Epithelial cell of umbilical artery (primary cell): Measurements from ENCODE around the gene RRAD. TPM values are rescaled to one million over a fixed set of nuclear protein-coding genes. Genes with fewer than 3 reads are reported as not detected.

ENCODE experiments used
- total RNA-seq: library from RNA; depleted of rRNA; stranded (reverse); fragments of >200 nt; gene quantifications from 2 replicates; pipeline ENCODE4 v1.2.3, GENCODE V29; 2014

RRAD gene, protein sequence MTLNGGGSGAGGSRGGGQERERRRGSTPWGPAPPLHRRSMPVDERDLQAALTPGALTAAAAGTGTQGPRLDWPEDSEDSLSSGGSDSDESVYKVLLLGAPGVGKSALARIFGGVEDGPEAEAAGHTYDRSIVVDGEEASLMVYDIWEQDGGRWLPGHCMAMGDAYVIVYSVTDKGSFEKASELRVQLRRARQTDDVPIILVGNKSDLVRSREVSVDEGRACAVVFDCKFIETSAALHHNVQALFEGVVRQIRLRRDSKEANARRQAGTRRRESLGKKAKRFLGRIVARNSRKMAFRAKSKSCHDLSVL
- 0.65 and 1.5 TPM in 2 replicates for total RNA-seq

DNA sequence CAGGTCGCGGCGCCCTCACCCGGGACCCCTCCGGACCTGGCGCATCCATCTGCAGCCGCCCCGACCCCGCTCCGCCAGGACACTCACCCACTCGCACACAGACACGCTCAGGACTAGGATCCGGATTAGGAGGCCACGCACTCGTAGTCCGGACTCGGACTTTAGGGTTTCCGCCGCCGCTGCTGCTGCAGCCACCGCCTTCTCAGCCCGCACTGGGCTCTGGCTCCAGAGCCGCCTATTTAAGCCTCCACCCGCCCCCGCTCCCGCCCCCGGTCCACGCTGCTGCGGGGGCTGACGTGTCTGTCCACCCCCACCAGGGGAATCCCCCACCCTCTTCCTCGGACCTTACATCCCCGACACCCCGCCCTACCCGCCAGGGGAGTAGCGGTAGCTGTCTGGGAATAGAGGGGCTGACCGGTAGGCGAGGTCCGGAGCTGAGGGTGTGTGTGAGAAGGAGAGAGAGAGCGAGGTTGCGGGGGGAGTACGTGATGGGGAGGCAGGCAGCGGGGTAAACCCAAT, at the start of gene RRAD:
Gene RRAD, minus strand, starts transcription at position 214 of the 519 bp plus-strand sequence. CDS start 356 bp downstream, outside the sequence.

DNA sequence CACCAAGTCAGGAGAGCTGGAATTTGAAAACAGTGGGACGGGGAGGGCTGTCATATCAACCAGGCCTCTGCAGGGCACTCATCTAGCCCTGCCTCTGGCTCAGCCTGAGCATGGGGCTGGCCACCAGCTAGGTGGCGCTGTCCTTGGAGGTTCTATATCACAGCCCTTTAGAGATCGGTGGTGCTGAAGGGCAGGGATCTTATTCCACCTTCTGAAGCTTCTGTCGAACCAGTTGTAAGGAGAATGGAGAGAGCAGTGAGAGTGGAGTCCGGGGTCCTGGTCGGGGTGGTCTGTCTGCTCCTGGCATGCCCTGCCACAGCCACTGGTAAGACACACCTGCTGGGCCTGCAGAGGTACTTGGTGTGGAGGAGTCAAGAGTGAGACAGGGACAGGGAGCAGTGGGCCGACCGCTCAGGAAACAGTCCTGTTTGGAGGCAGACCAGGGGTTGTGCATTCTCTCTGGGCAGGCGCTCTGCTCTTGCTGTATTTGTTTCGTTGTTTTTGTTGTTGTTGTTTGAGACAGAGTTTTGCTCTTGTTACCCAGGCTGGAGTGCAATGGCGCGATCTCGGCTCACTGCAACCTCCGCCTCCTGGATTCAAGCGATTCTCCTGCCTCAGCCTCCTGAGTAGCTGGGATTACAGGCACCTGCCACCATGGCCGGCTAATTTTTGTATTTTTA, 35.9 kb upstream of the RRAD start, which contains the start of gene CES3:
Gene CES3, plus strand, starts transcription at position 202 of the 680 bp plus-strand sequence. Its CDS starts 42 bp downstream, at position 244.

DNA sequence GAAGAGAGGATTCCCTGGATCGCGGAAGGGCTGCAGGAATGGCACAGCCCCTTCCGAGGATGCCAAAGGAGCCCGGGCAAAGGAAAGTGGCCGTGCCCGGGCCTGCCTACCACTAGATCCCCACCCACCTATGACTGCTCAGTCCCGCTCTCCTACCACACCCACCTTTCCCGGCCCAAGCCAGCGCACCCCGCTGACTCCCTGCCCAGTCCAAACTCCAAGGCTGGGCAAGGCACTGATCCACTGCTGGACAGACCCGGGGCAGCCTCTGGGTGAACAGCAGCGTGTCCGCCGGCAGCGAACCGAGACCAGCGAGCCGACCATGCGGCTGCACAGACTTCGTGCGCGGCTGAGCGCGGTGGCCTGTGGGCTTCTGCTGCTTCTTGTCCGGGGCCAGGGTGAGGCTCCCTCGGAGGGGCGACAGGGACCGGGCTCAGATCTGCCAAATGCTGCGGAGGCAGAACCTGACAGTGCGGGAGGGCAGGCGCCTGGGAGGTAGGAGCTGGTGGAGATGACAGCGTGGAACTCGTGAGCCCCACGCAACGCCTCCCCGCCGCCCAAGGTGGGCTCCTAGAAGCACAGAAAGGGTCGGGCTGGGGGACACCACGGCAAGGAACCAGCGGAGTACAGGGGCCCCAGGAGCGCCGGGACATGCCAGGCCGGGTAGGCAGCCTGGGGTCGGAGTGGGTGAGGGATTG, 10.1 kb upstream of the RRAD start, which contains the start of gene CES2:
Gene CES2, plus strand, starts transcription at position 203 of the 698 bp plus-strand sequence. Its CDS starts 120 bp downstream, at position 323.

DNA sequence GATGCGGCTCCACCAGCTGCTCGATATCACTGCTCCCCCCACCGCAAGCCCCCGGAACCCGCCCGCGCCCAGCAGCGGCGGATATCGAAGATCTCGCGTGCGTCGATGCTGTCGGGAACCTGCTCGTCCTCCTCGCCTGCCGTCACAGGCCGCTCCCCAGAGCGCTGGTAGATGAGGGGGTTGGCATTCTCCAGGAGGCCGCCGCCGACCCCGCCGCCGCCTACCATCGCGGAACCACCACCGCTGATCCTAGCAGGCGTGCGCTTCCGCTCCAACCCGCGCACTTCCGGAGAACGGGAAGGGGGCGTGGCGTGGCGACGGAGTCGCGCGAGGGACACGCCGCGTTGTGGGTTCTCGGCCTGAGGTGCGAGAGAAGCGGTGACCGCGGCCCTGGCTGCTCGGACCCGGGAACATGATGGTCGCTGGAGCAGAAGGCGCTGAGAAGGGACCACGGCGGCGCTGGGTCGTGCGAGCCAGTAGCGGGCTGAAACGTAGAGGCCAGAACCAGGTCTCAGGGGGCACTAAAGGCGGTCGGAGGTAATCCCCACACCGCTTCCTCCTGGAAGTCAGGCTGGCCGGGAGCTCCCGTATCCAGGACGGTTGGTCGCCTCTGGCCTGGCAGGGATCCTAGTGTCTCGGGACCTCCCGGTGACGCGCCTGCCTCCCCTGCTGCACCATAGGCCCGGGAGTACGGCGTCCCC, 9.0 kb upstream of the RRAD start, which contains the start of gene CIAO2B:
Gene CIAO2B, minus strand, starts transcription at position 265 of the 701 bp plus-strand sequence. Its CDS starts 38 bp downstream, at position 227.

DNA sequence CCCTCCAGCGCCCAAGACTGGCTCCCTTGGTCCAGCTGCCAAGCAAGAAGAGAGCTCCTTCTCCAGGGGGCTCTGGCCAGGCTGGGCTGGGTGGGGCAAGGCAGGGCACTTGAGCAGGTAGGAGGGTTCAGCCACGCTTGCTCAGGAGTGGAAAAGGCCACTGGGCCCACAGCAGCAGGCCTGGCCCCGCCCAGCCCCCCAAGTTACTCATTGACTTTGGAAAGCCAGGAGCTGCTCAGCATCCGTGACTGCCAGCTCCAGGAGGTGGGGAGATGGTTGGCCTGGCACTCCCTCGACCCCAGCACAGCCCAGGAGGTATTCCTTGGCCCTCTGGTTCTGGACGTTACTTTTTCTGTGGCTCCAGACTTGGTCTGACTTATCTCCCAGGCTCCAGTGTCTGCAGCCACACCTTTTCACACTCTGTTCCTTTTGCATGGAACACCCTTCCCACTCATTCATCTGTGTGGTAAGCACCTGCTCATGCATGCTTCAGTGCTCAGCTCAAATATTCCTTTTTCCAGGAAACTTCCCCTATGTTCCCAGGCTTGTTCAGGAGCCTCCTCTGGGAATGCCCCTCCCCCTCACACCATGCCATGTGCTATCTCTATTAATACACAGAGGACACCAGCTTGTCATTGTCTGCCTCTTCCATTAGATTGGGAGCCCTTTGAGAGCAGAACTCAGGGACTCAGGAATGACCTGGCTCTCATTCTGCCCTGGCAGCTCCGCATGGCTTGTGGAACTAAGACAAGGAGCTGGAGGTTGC, 6.3 kb downstream of the RRAD start, which contains the start of gene CDH16:
Gene CDH16, minus strand, starts transcription at position 83 of the 766 bp plus-strand sequence. CDS start 820 bp downstream, outside the sequence.

DNA sequence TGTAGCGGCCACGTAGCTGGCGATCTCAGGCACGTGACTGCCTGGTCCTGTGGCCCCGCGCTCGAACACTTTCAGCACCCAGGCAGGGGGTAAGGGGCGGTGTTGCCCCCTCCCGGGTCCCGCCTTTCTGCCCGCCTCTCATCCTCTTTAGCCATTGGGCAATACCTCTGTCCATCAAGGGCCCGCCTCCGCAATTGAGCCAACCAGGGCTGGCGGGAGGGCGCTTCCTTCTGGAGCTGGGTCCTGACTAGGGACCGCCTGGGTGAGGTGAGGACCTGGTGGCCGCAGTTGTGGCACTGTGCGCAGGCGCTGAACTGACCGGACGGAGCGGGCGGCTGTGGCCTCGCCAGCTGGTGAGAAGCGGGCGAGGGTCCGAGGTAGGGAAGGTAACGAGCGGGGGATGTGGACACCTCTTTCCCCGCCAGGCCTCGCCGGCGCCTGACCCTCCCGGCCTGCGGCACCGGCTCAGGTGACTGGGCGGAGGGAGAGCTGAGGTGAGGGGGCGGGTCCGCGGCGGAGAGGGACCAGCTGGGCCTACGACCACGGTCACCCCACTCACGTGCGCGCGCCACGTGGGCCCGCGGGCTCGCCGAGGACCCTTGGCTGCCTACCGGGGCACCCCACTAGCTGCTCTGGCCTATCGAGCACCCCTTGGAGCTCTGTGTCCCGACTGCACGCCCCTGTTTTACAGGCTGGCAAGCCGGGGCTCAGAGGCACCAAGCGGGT, 44.9 kb downstream of the RRAD start, which contains the start of gene PDP2:
Gene PDP2, plus strand, starts transcription at position 228 of the 726 bp plus-strand sequence. CDS start 3,770 bp downstream, outside the sequence.

Other genes starting within 250 kb of the RRAD start
- gene CMTM4, start 228.8 kb downstream of the RRAD start, total RNA-seq = 9.3 and 10.4 TPM in 2 replicates
- gene DYNC1LI2, start 173.9 kb downstream of the RRAD start, total RNA-seq = 121 and 163 TPM in 2 replicates
- not detected in 2 replicates for gene TERB1, start 124.0 kb downstream of the RRAD start, total RNA-seq
- gene NAE1, start 94.6 kb downstream of the RRAD start, total RNA-seq = 93.2 and 94.8 TPM in 2 replicates
- gene CA7, start 81.1 kb downstream of the RRAD start, total RNA-seq = not detected in 2 replicates
- gene PDP2, start 45.0 kb downstream of the RRAD start, total RNA-seq = 5.2 and 19.8 TPM in 2 replicates
- gene CDH16, start 6.7 kb downstream of the RRAD start, total RNA-seq = not detected in 2 replicates
- 169 and 285 TPM in 2 replicates for gene CIAO2B, start 8.9 kb upstream of the RRAD start, total RNA-seq
- 12.0 and 17.5 TPM in 2 replicates for gene CES2, start 10.0 kb upstream of the RRAD start, total RNA-seq
- not detected in 2 replicates for gene CES3, start 35.7 kb upstream of the RRAD start, total RNA-seq
- gene CES4A, start 63.1 kb upstream of the RRAD start, total RNA-seq = 0.65 and 0.91 TPM in 2 replicates
- gene CBFB, start 103.6 kb upstream of the RRAD start, total RNA-seq = 143 and 146 TPM in 2 replicates
- gene PHAF1, start 184.4 kb upstream of the RRAD start, total RNA-seq = 7.8 and 10.8 TPM in 2 replicates
- gene B3GNT9, start 225.5 kb upstream of the RRAD start, total RNA-seq = 1.6 and 4.0 TPM in 2 replicates
- 22.3 and 23.7 TPM in 2 replicates for gene TRADD, start 234.4 kb upstream of the RRAD start, total RNA-seq
- 2.3 and 5.8 TPM in 2 replicates for gene FBXL8, start 234.4 kb upstream of the RRAD start, total RNA-seq
- gene HSF4, start 239.2 kb upstream of the RRAD start, total RNA-seq = 0.32 and 0.61 TPM in 2 replicates
- 7.3 and 12.3 TPM in 2 replicates for gene NOL3, start 245.0 kb upstream of the RRAD start, total RNA-seq